Natural killer cell treated with Interleukin-12 subunit alpha and Interleukin-12 subunit beta and Interleukin-15 and Interleukin-18, amount 100 ng/mL, for 72 hours (primary cell): ENCODE measurements around the gene SYNGR1. TPM values are rescaled to one million over a fixed set of nuclear protein-coding genes. Genes with fewer than 3 reads are reported as not detected.

Source experiments
- ATAC-seq, 2 donors: fragments of 150-1000 bp; cut with Tn5 transposase in 1 of 2; sonication (Bioruptor Pico), chemical (Tn5 transposase) in 1 of 2; 2 replicates each; pipeline ENCODE4 v1.10.0; 2021
- DNase-seq: peaks from one replicate; pipeline ENCODE4 v3.0.0; 2022; ENCODE audit warnings: low spot score
- H3K27ac Mint-ChIP-seq, 2 donors: 1 replicate in 1 of 2; 2 replicates in 1 of 2; pipeline ENCODE4 v1.8.0; 2022; ENCODE audit warnings: mixed read lengths in 2 of 2, mild to moderate bottlenecking in 1 of 2, moderate library complexity in 1 of 2
- H3K27me3 Mint-ChIP-seq, 2 donors: 1 replicate in 1 of 2; 2 replicates in 1 of 2; pipeline ENCODE4 v1.8.0; 2022; ENCODE audit warnings: mixed read lengths in 2 of 2
- H3K36me3 Mint-ChIP-seq: one replicate; pipeline ENCODE4 v1.8.0; 2022; ENCODE audit warnings: mixed read lengths
- H3K4me1 Mint-ChIP-seq, 2 donors: 1 replicate in 1 of 2; 2 replicates in 1 of 2; pipeline ENCODE4 v1.8.0; 2022; ENCODE audit warnings: low read depth in 2 of 2, mixed read lengths in 2 of 2, mild to moderate bottlenecking in 1 of 2
- H3K4me3 Mint-ChIP-seq: one replicate; pipeline ENCODE4 v1.8.0; 2022; ENCODE audit warnings: mixed read lengths
- H3K9me3 Mint-ChIP-seq: 2 replicates; pipeline ENCODE4 v1.8.0; 2022; ENCODE audit warnings: mixed read lengths
- total RNA-seq, 2 donors: library from RNA; stranded (reverse); gene quantifications; one replicate each; pipeline ENCODE4 v1.2.3, GENCODE V29; 2022

The SYNGR1 gene
- total RNA-seq, 2 donors from 2014 or later = 1.1 to 2.0 TPM

DNA sequence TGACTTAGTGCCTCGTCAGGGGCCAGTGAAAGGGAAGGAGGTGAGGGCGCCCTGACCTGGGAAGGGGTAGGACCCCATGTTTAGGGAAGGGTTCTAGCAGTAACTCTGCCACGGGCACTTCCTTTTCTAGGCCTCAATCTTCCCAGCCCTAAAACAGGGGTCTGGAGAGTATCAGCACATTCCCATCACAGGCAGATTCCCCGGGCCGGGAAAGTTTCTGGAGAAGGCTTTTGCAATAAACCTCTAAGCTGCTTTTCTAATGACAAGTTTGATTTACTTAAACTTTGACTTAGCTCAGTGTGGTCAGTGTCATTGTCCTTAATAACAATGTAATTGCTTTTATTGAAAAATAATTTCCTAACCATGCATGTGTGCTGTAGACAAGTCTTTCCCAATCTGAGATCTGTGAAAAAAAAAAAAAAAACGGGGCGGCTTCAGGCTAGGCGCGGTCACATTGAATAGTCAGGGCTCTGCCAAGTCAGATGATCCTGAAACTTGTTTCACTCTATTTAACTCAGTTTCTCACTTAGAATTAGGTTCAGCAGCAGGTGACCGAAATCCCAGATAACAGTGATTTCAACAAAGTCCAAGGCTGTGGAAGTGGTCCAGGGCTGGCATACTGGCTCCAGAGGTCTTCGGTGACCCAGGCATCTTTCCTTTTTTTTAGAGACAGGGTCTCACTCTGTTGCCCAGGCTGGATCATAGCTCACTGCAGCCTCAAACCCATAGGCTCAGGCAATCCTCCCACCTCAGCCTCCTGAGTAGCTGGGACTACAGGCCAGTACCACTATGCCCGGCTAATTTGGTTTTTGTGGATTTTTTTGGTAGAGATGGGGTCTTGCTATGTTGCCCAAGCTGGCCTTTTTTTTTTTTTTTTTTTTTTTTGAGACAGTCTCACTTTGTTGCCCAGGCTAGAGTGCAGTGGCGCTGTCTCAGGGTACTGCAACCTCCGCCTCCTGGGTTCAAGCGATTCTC is 30.3 kb downstream of the SYNGR1 start:
- Mint-ChIP-seq H3K36me3 (no peaks in the 10 kb centered on the region), H3K4me1 (no peaks in the 10 kb centered on the region), H3K9me3 (no peaks in the 10 kb centered on the region), H3K27ac (no peak overlapping the region), H3K27me3 (no peaks in the 10 kb centered on the region), H3K4me3 (no peak overlapping the region)
- DNase-seq (no peak), ATAC-seq (no peak)

DNA sequence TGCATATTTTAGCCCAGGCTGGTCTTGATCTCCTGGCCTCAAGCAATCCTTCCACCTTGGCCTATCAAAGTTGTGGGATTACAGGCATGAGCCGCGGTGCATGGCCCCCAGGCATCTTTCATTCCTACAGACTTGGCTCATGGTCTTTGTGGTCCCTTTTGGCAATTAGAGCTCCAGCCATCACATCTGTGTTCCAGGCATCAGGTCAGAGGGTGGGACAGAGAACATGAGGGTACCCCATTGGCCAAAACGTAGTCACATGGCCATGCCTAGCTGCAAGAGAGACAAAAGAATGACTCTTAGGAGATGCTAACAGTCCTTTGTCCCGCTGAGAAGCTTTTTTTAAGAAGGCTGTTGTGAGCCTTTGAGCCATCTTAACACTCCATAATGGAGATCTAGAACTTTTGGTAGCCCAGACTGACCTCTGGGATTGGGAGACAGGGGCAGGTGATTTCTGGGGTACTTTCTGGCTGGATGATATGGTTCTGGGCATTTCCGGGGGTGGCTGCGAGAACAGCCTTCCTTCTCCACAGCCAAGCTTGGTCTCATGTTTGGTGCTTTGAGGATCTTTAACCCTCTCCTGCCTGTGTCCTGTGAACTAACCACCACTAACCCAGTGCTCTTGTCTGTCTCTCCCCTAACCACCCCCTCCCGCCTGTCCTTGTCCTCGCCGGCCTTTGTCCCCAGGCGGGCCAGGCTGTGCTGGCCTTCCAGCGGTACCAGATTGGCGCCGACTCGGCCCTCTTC is 31.4 kb downstream of the SYNGR1 start:
- Mint-ChIP-seq H3K27me3 (no peaks in the 10 kb centered on the region), H3K27ac (no peak overlapping the region), H3K4me1 (no peaks in the 10 kb centered on the region), H3K36me3 (no peaks in the 10 kb centered on the region), H3K9me3 (no peaks in the 10 kb centered on the region), H3K4me3 (no peak overlapping the region)
- ATAC-seq (no peak), DNase-seq (no peak)

DNA sequence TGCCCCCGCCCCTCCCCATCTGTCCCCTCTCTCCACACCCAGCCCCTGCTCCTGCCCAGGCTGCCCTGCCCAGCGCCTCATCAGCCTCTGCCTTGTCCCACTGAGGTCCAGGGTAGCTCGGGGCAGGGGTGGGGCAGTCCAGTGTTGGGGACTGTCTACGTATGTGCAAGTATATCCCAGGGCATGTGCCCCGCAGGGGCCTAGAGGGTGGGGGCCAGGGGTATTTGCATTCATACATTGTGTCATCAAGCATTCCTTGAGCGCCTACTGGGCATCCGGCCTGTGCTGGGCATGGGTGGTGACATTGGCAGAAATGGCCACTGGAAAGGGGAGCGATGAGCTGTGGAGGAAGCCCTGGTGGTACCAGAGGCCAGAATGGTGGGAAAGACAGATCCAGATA is 32.1 kb downstream of the SYNGR1 start:
- Mint-ChIP-seq H3K4me1 (peaks cover 0 to under 1% of the 10 kb centered on the region in 2 donors), H3K4me3 (no peak overlapping the region), H3K27ac (no peak overlapping the region), H3K36me3 (no peaks in the 10 kb centered on the region), H3K9me3 (no peaks in the 10 kb centered on the region), H3K27me3 (no peaks in the 10 kb centered on the region)
- no peak for ATAC-seq
- no peak for DNase-seq

DNA sequence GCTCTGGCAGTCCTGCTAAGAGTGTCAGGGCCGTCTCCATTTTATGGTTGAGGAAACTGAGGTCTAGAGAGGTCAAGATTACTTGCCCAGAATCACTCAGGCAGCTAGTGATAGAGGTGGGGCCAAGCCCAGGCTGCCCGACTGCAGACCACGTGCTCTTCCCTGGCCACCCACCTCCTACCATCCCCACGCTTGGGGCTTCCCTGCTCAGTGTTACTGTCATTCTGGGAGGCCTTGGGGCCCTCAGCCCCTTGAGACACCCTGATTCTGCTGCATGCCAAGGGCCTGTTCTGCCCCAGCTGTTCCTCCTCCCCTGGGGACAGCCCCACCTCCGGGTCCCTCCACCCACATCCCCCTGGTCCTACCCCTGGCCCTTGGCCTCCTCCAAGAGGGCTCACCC is 32.6 kb downstream of the SYNGR1 start:
- Mint-ChIP-seq H3K27ac (no peak overlapping the region), H3K36me3 (no peaks in the 10 kb centered on the region), H3K9me3 (no peaks in the 10 kb centered on the region), H3K4me3 (no peak overlapping the region), H3K4me1 (peaks cover 0 to 5% of the 10 kb centered on the region in 2 donors), H3K27me3 (no peaks in the 10 kb centered on the region)
- DNase-seq (no peak), ATAC-seq (peak in 1 of 2 donors; percentile 40)

DNA sequence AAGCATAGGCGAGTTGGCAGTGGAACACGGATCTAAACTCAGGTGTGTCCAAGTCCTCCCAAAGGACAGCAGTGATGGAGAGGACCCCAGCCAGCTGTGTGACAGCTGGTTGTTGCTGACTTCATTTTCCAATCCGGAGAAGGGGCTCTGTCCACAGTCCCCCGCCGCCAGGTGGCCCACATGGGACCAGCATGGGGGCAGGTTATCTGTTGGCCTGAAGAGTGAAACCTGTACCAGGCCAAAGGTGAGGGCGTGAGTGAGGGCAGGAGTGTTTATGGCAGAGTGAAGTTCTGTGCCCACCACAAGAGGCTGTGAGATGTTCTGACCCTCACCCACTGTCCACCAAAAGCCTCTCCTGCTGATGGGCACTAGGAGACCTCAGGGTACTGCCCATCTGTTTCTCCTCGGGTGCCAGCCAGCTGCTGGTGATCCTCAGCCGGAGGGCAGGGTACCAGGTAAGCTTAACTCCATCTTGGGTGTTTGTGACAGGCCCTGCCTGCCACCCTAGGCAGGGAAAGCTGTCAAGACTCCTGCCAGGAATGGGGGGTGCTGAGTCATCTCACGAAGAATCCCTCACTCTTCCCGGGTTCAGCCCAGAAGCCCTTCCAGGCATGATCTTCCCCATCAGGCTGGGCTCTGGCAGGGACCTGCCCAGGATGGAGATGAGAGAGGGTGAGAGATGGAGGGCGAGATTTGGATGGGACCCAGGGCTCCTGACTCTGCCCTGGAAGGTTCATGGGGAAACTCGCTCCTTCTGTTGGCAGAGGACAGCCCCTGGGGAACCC is 34.2 kb downstream of the SYNGR1 start:
- Mint-ChIP-seq H3K27me3 (no peaks in the 10 kb centered on the region), H3K36me3 (no peaks in the 10 kb centered on the region), H3K4me1 (peaks cover 0 to 9% of the 10 kb centered on the region in 2 donors), H3K9me3 (no peaks in the 10 kb centered on the region), H3K27ac (no peak overlapping the region), H3K4me3 (no peak overlapping the region)
- no peak for DNase-seq
- no peak for ATAC-seq

DNA sequence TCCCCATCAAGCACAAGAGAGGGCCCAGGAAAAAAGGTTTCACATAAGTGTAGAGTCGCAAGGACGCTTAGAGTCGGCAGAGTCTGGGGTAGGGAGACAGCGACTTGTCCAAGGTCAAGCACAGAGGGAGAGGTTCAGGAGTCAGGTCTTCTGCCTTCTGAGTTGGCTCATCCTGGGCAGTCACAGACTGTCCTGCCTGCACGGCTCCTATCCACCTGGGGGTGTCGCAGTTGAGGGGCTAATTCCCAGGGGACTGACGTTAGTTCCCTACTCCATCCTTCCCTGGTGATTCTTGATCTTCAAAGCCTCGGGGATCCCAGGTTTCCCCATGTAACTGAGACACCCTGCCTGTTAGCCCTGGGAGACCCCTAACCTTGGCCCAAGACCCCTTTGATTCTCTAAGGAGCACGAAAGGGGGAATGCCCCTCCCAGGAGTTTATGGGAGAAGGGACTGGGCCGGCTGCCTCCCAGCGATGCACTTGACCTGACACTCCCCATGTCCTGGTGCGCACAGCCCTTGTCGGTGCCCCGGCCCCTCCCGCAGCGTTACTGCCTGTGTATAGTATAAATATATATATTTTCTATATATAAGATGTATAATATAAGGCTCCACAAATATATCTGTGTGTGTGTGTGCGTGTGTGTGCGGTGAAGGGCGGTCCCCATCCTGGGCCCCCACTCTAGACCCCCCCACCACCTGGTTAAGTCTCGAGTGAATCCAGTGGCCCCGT is 35.1 kb downstream of the SYNGR1 start:
- Mint-ChIP-seq H3K27me3 (no peaks in the 10 kb centered on the region), H3K27ac (no peak overlapping the region), H3K4me3 (no peak overlapping the region), H3K9me3 (no peaks in the 10 kb centered on the region), H3K4me1 (peaks cover 0 to 9% of the 10 kb centered on the region in 2 donors), H3K36me3 (no peaks in the 10 kb centered on the region)
- ATAC-seq (no peak), DNase-seq (no peak)

DNA sequence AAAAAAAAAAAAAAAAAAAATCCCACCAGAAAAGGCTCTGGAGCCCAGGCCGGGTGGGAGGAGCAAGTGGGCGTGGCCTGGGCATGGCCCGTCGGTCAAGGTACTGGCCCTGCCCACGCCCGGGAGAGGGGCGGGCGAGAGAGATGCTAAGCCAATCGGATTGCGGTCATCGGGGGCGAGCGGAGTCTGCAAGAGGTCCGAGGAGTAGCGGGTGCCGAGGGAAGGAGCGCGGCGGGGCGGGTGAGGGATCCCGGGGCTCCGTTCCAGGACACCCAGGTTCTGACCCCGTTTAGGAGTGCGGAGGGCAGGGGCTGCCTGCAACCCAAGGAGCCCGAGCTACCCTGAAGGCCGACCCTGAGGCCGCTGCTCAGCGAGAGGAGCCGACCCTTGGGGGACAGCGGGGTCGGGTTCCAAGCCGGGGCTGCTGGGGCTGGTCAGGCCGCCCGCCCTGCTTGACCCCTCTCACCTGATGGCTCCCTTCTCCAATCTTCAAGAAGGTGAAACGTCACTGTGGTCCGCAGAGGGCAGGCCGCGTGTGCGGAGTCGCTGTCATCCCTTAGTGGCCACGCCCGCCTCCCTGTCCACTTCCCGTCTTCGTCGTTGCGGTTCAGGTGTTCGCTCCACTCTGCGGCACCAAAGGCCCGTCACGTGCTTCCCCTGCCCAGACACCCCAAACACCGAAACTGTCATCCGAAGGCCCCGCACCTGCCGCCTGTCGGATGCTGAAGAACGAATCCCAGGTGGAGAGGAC is 38.6 kb downstream of the SYNGR1 start:
- peak; percentile 88 for DNase-seq
- Mint-ChIP-seq H3K9me3 (no peaks in the 10 kb centered on the region), H3K27ac (peak overlapping the region in 1 of 2 donors; percentile 78), H3K4me3 (peak overlapping the region; percentile 68), H3K27me3 (no peaks in the 10 kb centered on the region), H3K4me1 (peaks cover 0 to 9% of the 10 kb centered on the region in 2 donors), H3K36me3 (no peaks in the 10 kb centered on the region)
- peak; percentile 86 to 95 for ATAC-seq

DNA sequence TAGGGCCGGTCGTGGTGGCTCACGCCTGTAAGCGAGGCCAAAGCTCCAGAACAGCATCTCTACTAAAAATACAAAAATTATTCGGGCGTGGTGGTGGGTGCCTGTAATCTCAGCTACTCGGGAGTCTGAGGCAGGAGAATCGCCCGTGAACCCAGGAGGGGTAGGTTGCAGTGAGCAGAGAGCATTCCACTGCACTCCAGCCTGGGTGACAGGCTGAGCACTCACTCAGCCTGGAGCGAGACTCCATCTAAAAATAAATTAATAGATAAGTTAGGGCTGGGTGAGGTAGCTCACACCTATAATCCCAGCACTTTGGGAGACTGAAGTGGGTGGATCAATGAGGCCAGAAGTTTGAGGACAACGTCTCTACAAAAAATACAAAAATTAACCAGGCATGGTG is 39.6 kb downstream of the SYNGR1 start:
- H3K4me3 Mint-ChIP-seq = no peak overlapping the region
- H3K27ac Mint-ChIP-seq = no peak overlapping the region
- H3K36me3 Mint-ChIP-seq = no peaks in the 10 kb centered on the region

DNA sequence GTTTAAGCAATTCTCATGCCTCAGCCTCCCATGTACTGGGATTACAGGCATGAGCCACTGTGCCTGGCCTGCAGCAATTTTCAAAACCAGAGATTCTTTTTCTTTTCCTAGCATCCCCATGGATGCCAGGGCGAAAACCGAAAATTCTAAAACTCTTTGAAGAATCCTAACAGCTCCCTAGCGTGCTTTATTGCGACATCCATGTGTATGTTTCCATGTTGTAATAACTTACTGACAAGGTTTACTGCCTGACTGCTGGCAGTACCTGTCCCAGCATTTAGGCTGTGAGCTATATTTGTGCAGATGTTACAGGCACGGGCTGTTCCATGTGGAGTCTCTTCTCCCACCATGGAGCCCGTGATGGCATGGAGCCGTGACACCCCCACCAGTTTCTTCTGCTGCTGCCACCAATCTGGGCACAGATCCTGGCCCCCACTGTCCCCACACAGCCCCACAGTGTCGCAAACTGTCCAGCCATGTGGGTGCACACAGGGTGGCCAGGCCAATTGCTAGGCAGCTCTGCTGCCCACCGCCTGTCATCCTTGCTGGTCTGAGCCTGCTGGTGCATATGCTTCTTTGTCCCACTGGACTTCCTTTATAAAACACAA is 42.7 kb downstream of the SYNGR1 start:
- no peaks in the 10 kb centered on the region for H3K27me3 Mint-ChIP-seq
- ATAC-seq (no peak), DNase-seq (no peak)
- peaks cover 0 to 4% of the 10 kb centered on the region in 2 donors for H3K4me1 Mint-ChIP-seq
- no peak overlapping the region for H3K4me3 Mint-ChIP-seq
- H3K36me3 Mint-ChIP-seq = no peaks in the 10 kb centered on the region
- H3K27ac Mint-ChIP-seq = no peak overlapping the region
- no peaks in the 10 kb centered on the region for H3K9me3 Mint-ChIP-seq

More for the DNA sequence above, 39.6 kb downstream of the SYNGR1 start:
- Mint-ChIP-seq H3K4me1 (peaks cover 0 to 9% of the 10 kb centered on the region in 2 donors), H3K27me3 (no peaks in the 10 kb centered on the region), H3K9me3 (no peaks in the 10 kb centered on the region)
- DNase-seq (no peak), ATAC-seq (no peak)

DNA sequence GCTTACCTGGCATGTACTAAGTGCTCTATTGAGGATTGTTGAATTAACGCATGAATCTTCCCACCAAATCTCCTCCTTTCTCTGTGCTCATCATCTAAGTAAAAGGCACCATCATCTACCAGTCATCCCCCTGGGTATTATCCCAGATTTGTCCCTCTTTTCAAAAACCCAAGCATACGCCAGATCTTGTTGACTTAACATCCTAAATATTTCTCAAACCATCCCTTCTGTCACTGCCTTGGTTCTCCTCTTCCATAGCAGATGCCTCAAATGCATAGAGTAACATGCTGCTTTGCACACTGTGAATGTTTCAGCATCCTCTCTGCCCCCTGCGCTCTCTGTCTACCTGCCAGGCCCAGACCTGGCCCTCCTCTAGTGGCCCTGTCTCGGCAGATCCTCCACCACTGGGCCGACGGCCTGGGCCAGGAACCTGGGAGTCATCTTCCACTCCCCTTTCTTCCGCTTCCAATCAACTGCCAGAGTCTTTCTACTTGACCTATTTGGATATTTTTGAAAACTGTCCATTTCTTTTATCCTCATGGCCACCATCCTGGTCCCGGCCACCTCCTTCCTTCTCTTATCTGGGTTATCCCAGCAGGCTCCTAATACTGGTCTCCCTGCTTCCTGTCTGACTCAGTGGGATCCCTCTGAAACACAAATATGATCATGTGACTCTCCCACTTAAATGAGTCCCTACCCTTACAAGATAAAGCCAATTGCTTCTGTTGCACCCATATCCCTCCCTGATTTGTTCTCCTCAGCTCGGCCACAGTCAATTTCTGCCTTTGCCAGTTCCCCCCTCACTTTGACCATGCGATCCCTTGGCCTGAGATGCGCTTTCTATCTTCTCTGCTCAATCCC is 46.4 kb downstream of the SYNGR1 start:
- Mint-ChIP-seq H3K27me3 (no peaks in the 10 kb centered on the region), H3K4me1 (peaks cover 0 to 3% of the 10 kb centered on the region in 2 donors), H3K4me3 (no peak overlapping the region), H3K27ac (no peak overlapping the region), H3K9me3 (no peaks in the 10 kb centered on the region), H3K36me3 (no peaks in the 10 kb centered on the region)
- ATAC-seq (no peak), DNase-seq (no peak)

DNA sequence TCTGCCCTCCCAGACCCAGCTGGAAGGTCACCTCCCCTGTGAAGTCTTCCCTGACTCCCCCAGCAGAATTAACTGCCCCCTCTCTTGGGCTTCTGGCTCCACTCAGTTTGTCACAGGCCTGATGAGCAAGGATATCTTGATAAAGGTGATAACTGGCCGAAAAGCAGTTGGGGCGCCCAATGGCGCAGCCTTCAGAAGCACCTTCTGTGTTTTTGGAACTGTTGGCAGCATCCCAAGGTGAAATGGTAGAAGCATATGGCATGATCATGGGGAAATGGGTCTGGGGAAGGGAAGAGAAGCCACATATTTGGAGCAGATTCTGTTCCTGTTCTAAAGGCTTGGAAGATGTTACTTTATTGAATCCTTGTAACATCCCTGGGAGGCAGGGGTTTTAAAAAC is 47.0 kb downstream of the SYNGR1 start:
- Mint-ChIP-seq H3K36me3 (no peaks in the 10 kb centered on the region), H3K27me3 (no peaks in the 10 kb centered on the region), H3K9me3 (no peaks in the 10 kb centered on the region), H3K27ac (no peak overlapping the region), H3K4me3 (no peak overlapping the region), H3K4me1 (peaks cover 3 to 9% of the 10 kb centered on the region in 2 donors)
- ATAC-seq (no peak), DNase-seq (no peak)

DNA sequence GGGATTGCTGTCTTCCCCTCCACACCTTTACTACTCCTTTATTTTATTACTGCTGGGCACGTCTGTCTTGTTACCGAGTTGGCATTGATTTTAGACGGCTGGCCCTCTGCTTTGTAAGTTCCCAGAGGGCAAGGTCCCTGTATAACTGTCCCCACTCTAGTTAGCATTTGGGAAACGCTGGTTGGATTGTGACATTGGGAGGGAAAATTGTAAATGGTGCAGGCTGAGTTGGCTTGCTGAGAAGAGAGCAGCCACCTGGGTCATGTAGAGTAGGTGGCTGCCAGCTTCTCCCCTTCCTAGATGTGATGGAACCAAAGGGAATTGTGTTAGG is 51.5 kb downstream of the SYNGR1 start:
- Mint-ChIP-seq H3K9me3 (no peaks in the 10 kb centered on the region), H3K4me1 (peaks cover 8 to 15% of the 10 kb centered on the region in 2 donors), H3K36me3 (no peaks in the 10 kb centered on the region), H3K27ac (peak overlapping the region in 1 of 2 donors; percentile 5), H3K27me3 (no peaks in the 10 kb centered on the region), H3K4me3 (peak overlapping the region; percentile 53)
- DNase-seq (no peak), ATAC-seq (no peak)
